Endometrial microvascular endothelial cells (primary cell): Measurements from ENCODE around the gene MGST2. TPM values are rescaled to one million over a fixed set of nuclear protein-coding genes. Genes with fewer than 3 reads are reported as not detected.

Experiments used
- in situ Hi-C: cut with HindIII; loops from 2 replicates; pipeline ENCODE4 v1.10.0; 2017; ENCODE audit warnings: low sequenced_read_pairs, low pct_unique_long_range_greater_than_20kb; ENCODE audit errors: inconsistent ontology term
- total RNA-seq: library from RNA; depleted of rRNA; stranded (reverse); fragments of >200 nt; gene quantifications from one replicate; pipeline ENCODE4 v1.2.3, GENCODE V29; 2015; ENCODE audit errors: inconsistent ontology term

The MGST2 gene
- total RNA-seq, 1 donor from 2014 or later = 126 TPM

- in situ Hi-C loops = no loop called here
These were observed 1.2 kb downstream of the MGST2 start for GRCh38 chr4:139666735-139667281.

GRCh38 chr4:139668036-139668435 lies 2.4 kb downstream of the MGST2 start:
- in situ Hi-C loops = no loop called here

- in situ Hi-C loops = no loop called here
These were observed 3.1 kb downstream of the MGST2 start for GRCh38 chr4:139668658-139669201.

GRCh38 chr4:139669335-139669734 lies 3.7 kb downstream of the MGST2 start:
- in situ Hi-C loops = no loop called here

- in situ Hi-C loops = no loop called here
These were observed 4.3 kb downstream of the MGST2 start for GRCh38 chr4:139669890-139670289.

GRCh38 chr4:139670775-139671174 lies 5.2 kb downstream of the MGST2 start:
- in situ Hi-C loops = no loop called here

- in situ Hi-C loops = no loop called here
These were observed 6.6 kb downstream of the MGST2 start for GRCh38 chr4:139672215-139672614.

GRCh38 chr4:139672732-139673131 lies 7.1 kb downstream of the MGST2 start:
- in situ Hi-C loops = no loop called here

GRCh38 chr4:139674875-139675550 lies 9.4 kb downstream of the MGST2 start:
- in situ Hi-C loops = no loop called here

GRCh38 chr4:139675651-139676050 lies 10.0 kb downstream of the MGST2 start:
- in situ Hi-C loops = no loop called here

- in situ Hi-C loops = no loop called here
These were observed 10.7 kb downstream of the MGST2 start for GRCh38 chr4:139676365-139676764.

- in situ Hi-C loops = no loop called here
These were observed 11.4 kb downstream of the MGST2 start for GRCh38 chr4:139676913-139677585.

- in situ Hi-C loops = no loop called here
These were observed 16.7 kb downstream of the MGST2 start for GRCh38 chr4:139682309-139682708.

GRCh38 chr4:139682741-139683151 lies 17.1 kb downstream of the MGST2 start:
- in situ Hi-C loops = no loop called here

- in situ Hi-C loops = no loop called here
These were observed 18.7 kb downstream of the MGST2 start for GRCh38 chr4:139684351-139684750.

- in situ Hi-C loops = no loop called here
These were observed 19.6 kb downstream of the MGST2 start for GRCh38 chr4:139685180-139685579.

- in situ Hi-C loops = no loop called here
These were observed 20.5 kb downstream of the MGST2 start for GRCh38 chr4:139686130-139686529.

- in situ Hi-C loops = no loop called here
These were observed 21.4 kb downstream of the MGST2 start for GRCh38 chr4:139686988-139687387.

- in situ Hi-C loops = no loop called here
These were observed 23.6 kb downstream of the MGST2 start for GRCh38 chr4:139689093-139689722.

GRCh38 chr4:139690419-139690818 lies 24.8 kb downstream of the MGST2 start:
- in situ Hi-C loops = no loop called here
